HepG2 (cell line): ENCODE measurements around the gene POLR2H.

Experiments used
- ELF4 ChIP-seq: sonication (generic); formaldehyde crosslinking; IDR thresholded peaks from 2 replicates; pipeline ENCODE4 v1.5.0; 2020; ENCODE audit warnings: missing genetic modification reagents, mild to moderate bottlenecking, moderate library complexity, borderline replicate concordance
- EZH2 ChIP-seq: conservative IDR thresholded peaks from 2 replicates; pipeline ENCODE4 v1.6.1; 2012; ENCODE audit warnings: mild to moderate bottlenecking, low read depth, low read length, moderate library complexity
- IRF2 ChIP-seq: IDR thresholded peaks from 2 replicates; pipeline ENCODE4 v1.6.1; 2018; ENCODE audit warnings: missing genetic modification reagents, missing compliant biosample characterization
- SKI ChIP-seq: fragments of 450-650 bp; IDR thresholded peaks from one replicate; pipeline ENCODE4 v1.6.1; 2018; ENCODE audit warnings: mild to moderate bottlenecking; ENCODE audit not compliant: partially characterized antibody
- SMAD9 ChIP-seq: sonication (generic); formaldehyde crosslinking; IDR thresholded peaks from 2 replicates; pipeline ENCODE4 v1.5.1; 2020; ENCODE audit warnings: mild to moderate bottlenecking, missing genetic modification reagents
- ZNF17 ChIP-seq: sonication (generic); formaldehyde crosslinking; IDR thresholded peaks from 2 replicates; pipeline ENCODE4 v1.5.0; 2020; ENCODE audit warnings: mild to moderate bottlenecking, missing genetic modification reagents
- TF ChIP-seq, protein P1 (sequence below): sonication (generic); formaldehyde crosslinking; IDR thresholded peaks from 2 replicates; pipeline ENCODE4 v1.5.0; 2020; ENCODE audit warnings: missing genetic modification reagents, mild to moderate bottlenecking, borderline replicate concordance

DNA sequence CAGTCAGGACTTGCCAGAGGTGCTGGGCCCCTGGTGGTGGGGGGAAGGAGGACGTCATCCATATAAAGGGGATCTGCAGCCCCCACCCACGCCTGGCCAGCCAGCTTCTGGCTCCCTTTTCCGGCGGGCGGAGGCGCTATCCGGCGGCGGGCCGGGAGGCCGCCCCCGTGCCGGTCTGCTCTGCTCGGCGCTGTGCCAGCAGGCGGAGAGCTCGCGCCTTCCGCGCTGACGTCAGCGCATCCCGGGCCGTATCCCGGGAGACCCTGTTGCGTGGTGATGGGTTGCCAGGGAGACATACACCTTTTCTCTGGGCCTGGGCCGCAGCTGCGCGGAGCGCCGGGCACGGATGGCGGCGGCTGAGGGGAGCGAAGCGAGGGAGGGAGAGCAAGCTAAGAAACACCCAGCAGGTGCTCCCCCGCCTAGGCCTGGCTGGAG lies 23.0 kb upstream of the POLR2H start:
- TF ChIP-seq IRF2 (CRISPR knock-in tag) (no peak), SMAD9 (CRISPR knock-in tag) (no peak), ZNF17 (CRISPR knock-in tag) (no peak), SKI (no peak), EZH2 (no peak), ELF4 (CRISPR knock-in tag) (no peak)
- TF ChIP-seq, protein P1, sequence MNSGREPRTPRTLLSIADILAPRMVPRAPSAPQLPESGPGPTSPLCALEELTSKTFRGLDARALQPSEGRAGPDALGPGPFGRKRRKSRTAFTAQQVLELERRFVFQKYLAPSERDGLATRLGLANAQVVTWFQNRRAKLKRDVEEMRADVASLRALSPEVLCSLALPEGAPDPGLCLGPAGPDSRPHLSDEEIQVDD (CRISPR knock-in tag) = no peak
